ENCODE measurements around the gene MALL. TPM values are rescaled to one million over a fixed set of nuclear protein-coding genes. Genes with fewer than 3 reads are reported as not detected.
"Not testable (repeated sequence)": the region's sequence is repeated elsewhere in the genome, so short reads cannot be mapped to it uniquely, and the experiment has no call there.

The MALL gene
- not detected in 2 replicates for total RNA-seq

- no peak for DNase-seq
- H3K4me1 Mint-ChIP-seq, result no peaks in the 10 kb centered on the region
- peaks cover 42% of the 10 kb centered on the region for H3K27me3 Mint-ChIP-seq
- H3K9me3 Mint-ChIP-seq, result no peaks in the 10 kb centered on the region
- no peak for TF ChIP-seq CTCF (IDR thresholded peaks at IDR 0.05)
- no peaks in the 10 kb centered on the region for H3K36me3 Mint-ChIP-seq (ENCODE audit: low read depth)
- H3K4me3 Mint-ChIP-seq, result no peak within 1 kb of the TSS
- no peak within 1 kb of the TSS for H3K27ac Mint-ChIP-seq
- no peak for ATAC-seq (ENCODE audit: low read depth)
- ChIA-PET CTCF (no interaction called here), POLR2A (no interaction called here)
- intact Hi-C loops (cut with micrococcal nuclease), result no loop called here
These were observed at the start of gene MALL for GRCh38 chr2:110115291-110116032. TSS of gene MALL (minus strand) at chr2:110115822. CDS start at chr2:110115792, 30 bp downstream.

GRCh38 chr2:110157153-110157793, 41.7 kb upstream of the MALL start:
- ChIA-PET CTCF (no interaction called here), POLR2A (no interaction called here)
- Mint-ChIP-seq H3K9me3 (peaks cover 10% of the 10 kb centered on the region), H3K4me1 (peaks cover 6% of the 10 kb centered on the region), H3K36me3 (ENCODE audit: low read depth) (no peaks in the 10 kb centered on the region), H3K27me3 (no peaks in the 10 kb centered on the region), H3K4me3 (no peak overlapping the region), H3K27ac (no peak overlapping the region)
- intact Hi-C loops (cut with micrococcal nuclease), result loop anchor here (5.0 kb wide), 1 partner anchor 600 kb away; no protein-coding TSS in a partner anchor
- DNase-seq, result no peak
- peak; percentile 40 for ATAC-seq (ENCODE audit: low read depth)
- no peak for TF ChIP-seq CTCF (IDR thresholded peaks at IDR 0.05)

GRCh38 chr2:110154828-110155227, 39.2 kb upstream of the MALL start:
- H3K27ac Mint-ChIP-seq; H3K4me1 Mint-ChIP-seq; ATAC-seq (ENCODE audit: low read depth); DNase-seq; POLR2A ChIA-PET; H3K36me3 Mint-ChIP-seq (ENCODE audit: low read depth); H3K27me3 Mint-ChIP-seq; H3K4me3 Mint-ChIP-seq; CTCF ChIA-PET; H3K9me3 Mint-ChIP-seq: not testable (repeated sequence)
- intact Hi-C loops (cut with micrococcal nuclease), result loop anchor here (5.0 kb wide), 1 partner anchor 602 kb away; no protein-coding TSS in a partner anchor

- H3K27ac Mint-ChIP-seq; DNase-seq; POLR2A ChIA-PET; H3K36me3 Mint-ChIP-seq (ENCODE audit: low read depth); H3K4me3 Mint-ChIP-seq; H3K4me1 Mint-ChIP-seq; H3K9me3 Mint-ChIP-seq; ATAC-seq (ENCODE audit: low read depth); intact Hi-C loops (cut with micrococcal nuclease); CTCF ChIA-PET; H3K27me3 Mint-ChIP-seq: not testable (repeated sequence)
These were observed 38.6 kb upstream of the MALL start for GRCh38 chr2:110154188-110154587.

- TF ChIP-seq CTCF (IDR thresholded peaks at IDR 0.05), result no peak
- intact Hi-C loops (cut with micrococcal nuclease), result no loop called here
- H3K27me3 Mint-ChIP-seq, result peaks cover 3% of the 10 kb centered on the region
- no peak overlapping the region for H3K27ac Mint-ChIP-seq
- no peak for DNase-seq
- H3K4me3 Mint-ChIP-seq, result no peak overlapping the region
- no peaks in the 10 kb centered on the region for H3K36me3 Mint-ChIP-seq (ENCODE audit: low read depth)
- H3K9me3 Mint-ChIP-seq, result peaks cover 10% of the 10 kb centered on the region
- CTCF ChIA-PET, result no interaction called here
- POLR2A ChIA-PET, result no interaction called here
- no peak for ATAC-seq (ENCODE audit: low read depth)
- H3K4me1 Mint-ChIP-seq, result peaks cover 6% of the 10 kb centered on the region
These were observed 37.8 kb upstream of the MALL start for GRCh38 chr2:110153416-110153815.

GRCh38 chr2:110152943-110153342, 37.3 kb upstream of the MALL start:
- CTCF ChIA-PET, result no interaction called here
- intact Hi-C loops (cut with micrococcal nuclease), result no loop called here
- no peak for ATAC-seq (ENCODE audit: low read depth)

More at GRCh38 chr2:110152943-110153342, 37.3 kb upstream of the MALL start:
- TF ChIP-seq CTCF (IDR thresholded peaks at IDR 0.05), result no peak
- POLR2A ChIA-PET, result no interaction called here
- peaks cover 6% of the 10 kb centered on the region for H3K4me1 Mint-ChIP-seq
- H3K4me3 Mint-ChIP-seq, result no peak overlapping the region
- no peak overlapping the region for H3K27ac Mint-ChIP-seq
- H3K27me3 Mint-ChIP-seq, result peaks cover 3% of the 10 kb centered on the region
- peaks cover 10% of the 10 kb centered on the region for H3K9me3 Mint-ChIP-seq
- no peaks in the 10 kb centered on the region for H3K36me3 Mint-ChIP-seq (ENCODE audit: low read depth)
- DNase-seq, result no peak

Data from activated B cell treated with CpG ODN at 0.5 μM for 24 hours (primary cell).